Suprapubic skin (tissue), 4 donors: ENCODE results near the gene STRN.

Source experiments
- CTCF ChIP-seq, 2 donors: fragments of 200-600 bp in 1 of 2; fragments of 450-650 bp in 1 of 2; sonication (generic) in 1 of 2; IDR thresholded peaks; one replicate each; pipeline ENCODE4 v1.5.1; 2016 to 2019; ENCODE audit warnings: antibody characterized with exemption in 2 of 2, mild to moderate bottlenecking in 1 of 2, moderate library complexity in 1 of 2
- EP300 ChIP-seq: sonication (generic); formaldehyde crosslinking; IDR thresholded peaks from one replicate; pipeline ENCODE4 v1.6.1; 2017; ENCODE audit warnings: antibody characterized with exemption
- POLR2A ChIP-seq, 2 donors: fragments of 450-650 bp; IDR thresholded peaks; one replicate each; pipeline ENCODE4 v1.6.1; 2017; ENCODE audit warnings: antibody characterized with exemption in 2 of 2, mild to moderate bottlenecking in 2 of 2, moderate library complexity in 2 of 2
- POLR2AphosphoS5 ChIP-seq, 3 donors: sonication (generic); formaldehyde crosslinking; IDR thresholded peaks; one replicate each; pipeline ENCODE4 v1.6.1; 2017; ENCODE audit warnings: antibody characterized with exemption in 3 of 3

GRCh38 chr2:36871068-36871707 lies 95.1 kb downstream of the STRN start:
- TF ChIP-seq CTCF (IDR thresholded peaks at IDR 0.05) (no peak), POLR2A (IDR thresholded peaks at IDR 0.05) (no peak), EP300 (no peak), POLR2AphosphoS5 (IDR thresholded peaks at IDR 0.05) (no peak)
